ENCODE results near the gene PGAP1. TPM values are rescaled to one million over a fixed set of nuclear protein-coding genes. Genes with fewer than 3 reads are reported as not detected.

PGAP1 gene
- total and polyA plus RNA-seq, 7 experiments from 2014 or later = 1.6 to 48.4 (median 6.4) TPM

GRCh38 chr2:196955036-196955435 is 28.5 kb upstream of the PGAP1 start:
- ChIA-PET CTCF (no interaction called here), POLR2A (no interaction called here)
- no peak overlapping the region for H3K4me3 ChIP-seq (ENCODE audit: low read length)
- DNase-seq (no peak), ATAC-seq (no peak)
- intact Hi-C loops (cut with micrococcal nuclease) = no loop called here
- H3K27me3 ChIP-seq (ENCODE audit: control insufficient read depth in 2 of 2, insufficient read depth in 2 of 2, low read length in 2 of 2) = no peaks in the 10 kb centered on the region
- H3K4me1 Mint-ChIP-seq = peaks cover 0 to 7% (median 0%) of the 10 kb centered on the region in 7 donors
- no peak overlapping the region for H3K4me3 Mint-ChIP-seq
- no peaks in the 10 kb centered on the region for H3K36me3 ChIP-seq (ENCODE audit: control insufficient read depth in 2 of 3, insufficient read depth in 3 of 3, low read length in 3 of 3)
- peaks cover 0 to 20% (median 3%) of the 10 kb centered on the region in 5 donors for H3K36me3 Mint-ChIP-seq
- no peaks in the 10 kb centered on the region for H3K9me3 ChIP-seq (ENCODE audit: control insufficient read depth in 2 of 3, low read length in 3 of 3)
- H3K27me3 Mint-ChIP-seq = peaks cover 0 to 3% (median 0%) of the 10 kb centered on the region in 5 donors
- H3K4me1 ChIP-seq (ENCODE audit: control insufficient read depth in 2 of 2, insufficient read depth in 2 of 2, low read length in 2 of 2) = no peaks in the 10 kb centered on the region
- H3K27ac ChIP-seq (ENCODE audit: low read depth, low read length) = no peak overlapping the region
- H3K27ac Mint-ChIP-seq = no peak overlapping the region
- peaks cover 0 to 10% (median 0%) of the 10 kb centered on the region in 11 donors for H3K9me3 Mint-ChIP-seq

GRCh38 chr2:196954001-196954400 is 27.5 kb upstream of the PGAP1 start:
- no peak for ATAC-seq
- no peak overlapping the region for H3K4me3 Mint-ChIP-seq

GRCh38 chr2:196952936-196953335 is 26.4 kb upstream of the PGAP1 start:
- H3K4me3 Mint-ChIP-seq = no peak overlapping the region

More at GRCh38 chr2:196954001-196954400, 27.5 kb upstream of the PGAP1 start:
- no peak overlapping the region for H3K27ac Mint-ChIP-seq
- ChIA-PET POLR2A (interaction anchor here (0.7 kb wide), 1 partner anchor 95 kb away, joined by 9 read pairs; no protein-coding TSS in a partner anchor), CTCF (no interaction called here)
- peaks cover 0 to 13% (median 3%) of the 10 kb centered on the region in 5 donors for H3K36me3 Mint-ChIP-seq
- no peak overlapping the region for H3K4me3 ChIP-seq (ENCODE audit: low read length)
- H3K27me3 ChIP-seq (ENCODE audit: control insufficient read depth in 2 of 2, insufficient read depth in 2 of 2, low read length in 2 of 2) = no peaks in the 10 kb centered on the region
- intact Hi-C loops (cut with micrococcal nuclease) = no loop called here
- no peaks in the 10 kb centered on the region for H3K36me3 ChIP-seq (ENCODE audit: control insufficient read depth in 2 of 3, insufficient read depth in 3 of 3, low read length in 3 of 3)
- no peaks in the 10 kb centered on the region for H3K4me1 ChIP-seq (ENCODE audit: control insufficient read depth in 2 of 2, insufficient read depth in 2 of 2, low read length in 2 of 2)
- no peaks in the 10 kb centered on the region for H3K9me3 ChIP-seq (ENCODE audit: control insufficient read depth in 2 of 3, low read length in 3 of 3)
- H3K27me3 Mint-ChIP-seq = peaks cover 0 to 3% (median 0%) of the 10 kb centered on the region in 5 donors
- no peak overlapping the region for H3K27ac ChIP-seq (ENCODE audit: low read depth, low read length)
- peaks cover 0 to 8% (median 0%) of the 10 kb centered on the region in 11 donors for H3K9me3 Mint-ChIP-seq
- H3K4me1 Mint-ChIP-seq = peaks cover 0 to 10% (median 0%) of the 10 kb centered on the region in 7 donors
- DNase-seq = no peak

GRCh38 chr2:196951973-196952372 is 25.5 kb upstream of the PGAP1 start:
- Histone ChIP-seq H3K9me3 (ENCODE audit: control insufficient read depth in 2 of 3, low read length in 3 of 3) (no peaks in the 10 kb centered on the region), H3K27me3 (ENCODE audit: control insufficient read depth in 2 of 2, insufficient read depth in 2 of 2, low read length in 2 of 2) (no peaks in the 10 kb centered on the region), H3K36me3 (ENCODE audit: control insufficient read depth in 2 of 3, insufficient read depth in 3 of 3, low read length in 3 of 3) (no peaks in the 10 kb centered on the region), H3K4me1 (ENCODE audit: control insufficient read depth in 2 of 2, insufficient read depth in 2 of 2, low read length in 2 of 2) (no peaks in the 10 kb centered on the region), H3K4me3 (ENCODE audit: low read length) (no peak overlapping the region), H3K27ac (ENCODE audit: low read depth, low read length) (no peak overlapping the region)
- H3K4me1 Mint-ChIP-seq = peaks cover 0 to 10% (median 0%) of the 10 kb centered on the region in 7 donors
- H3K27me3 Mint-ChIP-seq = peaks cover 0 to 3% (median 0%) of the 10 kb centered on the region in 5 donors
- intact Hi-C loops (cut with micrococcal nuclease) = no loop called here
- ATAC-seq (no peak), DNase-seq (no peak)
- POLR2A ChIA-PET = no interaction called here
- CTCF ChIA-PET = no interaction called here
- no peak overlapping the region for H3K4me3 Mint-ChIP-seq
- H3K36me3 Mint-ChIP-seq = peaks cover 0 to 8% (median 0%) of the 10 kb centered on the region in 5 donors
- H3K27ac Mint-ChIP-seq = no peak overlapping the region
- peaks cover 0 to 4% (median 0%) of the 10 kb centered on the region in 11 donors for H3K9me3 Mint-ChIP-seq

More at GRCh38 chr2:196952936-196953335, 26.4 kb upstream of the PGAP1 start:
- H3K27me3 Mint-ChIP-seq = peaks cover 0 to 3% (median 0%) of the 10 kb centered on the region in 5 donors
- Histone ChIP-seq H3K27me3 (ENCODE audit: control insufficient read depth in 2 of 2, insufficient read depth in 2 of 2, low read length in 2 of 2) (no peaks in the 10 kb centered on the region), H3K4me3 (ENCODE audit: low read length) (no peak overlapping the region), H3K27ac (ENCODE audit: low read depth, low read length) (no peak overlapping the region), H3K36me3 (ENCODE audit: control insufficient read depth in 2 of 3, insufficient read depth in 3 of 3, low read length in 3 of 3) (no peaks in the 10 kb centered on the region), H3K4me1 (ENCODE audit: control insufficient read depth in 2 of 2, insufficient read depth in 2 of 2, low read length in 2 of 2) (no peaks in the 10 kb centered on the region), H3K9me3 (ENCODE audit: control insufficient read depth in 2 of 3, low read length in 3 of 3) (no peaks in the 10 kb centered on the region)
- H3K9me3 Mint-ChIP-seq = peaks cover 0 to 4% (median 0%) of the 10 kb centered on the region in 11 donors
- H3K4me1 Mint-ChIP-seq = peaks cover 0 to 10% (median 0%) of the 10 kb centered on the region in 7 donors
- CTCF ChIA-PET = no interaction called here
- intact Hi-C loops (cut with micrococcal nuclease) = no loop called here
- H3K27ac Mint-ChIP-seq = no peak overlapping the region
- DNase-seq (no peak), ATAC-seq (no peak)
- POLR2A ChIA-PET = no interaction called here
- peaks cover 0 to 12% (median 0%) of the 10 kb centered on the region in 5 donors for H3K36me3 Mint-ChIP-seq

GRCh38 chr2:196949116-196949515 is 22.6 kb upstream of the PGAP1 start:
- peaks cover 0 to 5% (median 0%) of the 10 kb centered on the region in 5 donors for H3K27me3 Mint-ChIP-seq
- peaks cover 0 to 4% (median 0%) of the 10 kb centered on the region in 11 donors for H3K9me3 Mint-ChIP-seq
- H3K4me3 ChIP-seq (ENCODE audit: low read length) = no peak overlapping the region
- H3K4me3 Mint-ChIP-seq = no peak overlapping the region
- H3K36me3 ChIP-seq (ENCODE audit: control insufficient read depth in 2 of 3, insufficient read depth in 3 of 3, low read length in 3 of 3) = no peaks in the 10 kb centered on the region
- intact Hi-C loops (cut with micrococcal nuclease) = no loop called here
- H3K27me3 ChIP-seq (ENCODE audit: control insufficient read depth in 2 of 2, insufficient read depth in 2 of 2, low read length in 2 of 2) = no peaks in the 10 kb centered on the region
- peaks cover 0 to 10% (median 0%) of the 10 kb centered on the region in 7 donors for H3K4me1 Mint-ChIP-seq
- ATAC-seq (no peak), DNase-seq (no peak)
- POLR2A ChIA-PET = no interaction called here
- no peak overlapping the region for H3K27ac Mint-ChIP-seq
- no peaks in the 10 kb centered on the region for H3K4me1 ChIP-seq (ENCODE audit: control insufficient read depth in 2 of 2, insufficient read depth in 2 of 2, low read length in 2 of 2)
- no peaks in the 10 kb centered on the region for H3K9me3 ChIP-seq (ENCODE audit: control insufficient read depth in 2 of 3, low read length in 3 of 3)
- no peak overlapping the region for H3K27ac ChIP-seq (ENCODE audit: low read depth, low read length)
- peaks cover 0 to 14% (median 0%) of the 10 kb centered on the region in 5 donors for H3K36me3 Mint-ChIP-seq
- CTCF ChIA-PET = no interaction called here

GRCh38 chr2:196944570-196944969 is 18.1 kb upstream of the PGAP1 start:
- no peak overlapping the region for H3K27ac Mint-ChIP-seq
- H3K27me3 Mint-ChIP-seq = peaks cover 0 to 9% (median 0%) of the 10 kb centered on the region in 5 donors
- H3K36me3 Mint-ChIP-seq = peaks cover 0 to 12% (median 0%) of the 10 kb centered on the region in 5 donors
- Histone ChIP-seq H3K36me3 (ENCODE audit: control insufficient read depth in 2 of 3, insufficient read depth in 3 of 3, low read length in 3 of 3) (no peaks in the 10 kb centered on the region), H3K27me3 (ENCODE audit: control insufficient read depth in 2 of 2, insufficient read depth in 2 of 2, low read length in 2 of 2) (no peaks in the 10 kb centered on the region), H3K9me3 (ENCODE audit: control insufficient read depth in 2 of 3, low read length in 3 of 3) (no peaks in the 10 kb centered on the region), H3K4me1 (ENCODE audit: control insufficient read depth in 2 of 2, insufficient read depth in 2 of 2, low read length in 2 of 2) (no peaks in the 10 kb centered on the region), H3K4me3 (ENCODE audit: low read length) (no peak overlapping the region), H3K27ac (ENCODE audit: low read depth, low read length) (no peak overlapping the region)
- DNase-seq (no peak), ATAC-seq (no peak)
- intact Hi-C loops (cut with micrococcal nuclease) = no loop called here
- ChIA-PET CTCF (interaction anchor here (0.9 kb wide), 1 partner anchor 13 kb away, joined by 4 read pairs; no protein-coding TSS in a partner anchor), POLR2A (no interaction called here)
- H3K4me3 Mint-ChIP-seq = no peak overlapping the region
- H3K9me3 Mint-ChIP-seq = peaks cover 0 to 2% (median 0%) of the 10 kb centered on the region in 11 donors
- peaks cover 0 to 11% (median 0%) of the 10 kb centered on the region in 7 donors for H3K4me1 Mint-ChIP-seq
